HG03039 (cell line): Measurements from ENCODE around the gene SMIM22.
A peak's percentile ranks its signal among the peaks of the same experiment; 100 is the strongest.

Source experiments
- ATAC-seq: cut with Tn5 transposase; IDR thresholded peaks from one replicate; pipeline ENCODE4 v1.9.1; 2021; ENCODE audit warnings: mild to moderate bottlenecking, moderate library complexity; ENCODE audit not compliant: unreplicated experiment

SMIM22 gene

DNA sequence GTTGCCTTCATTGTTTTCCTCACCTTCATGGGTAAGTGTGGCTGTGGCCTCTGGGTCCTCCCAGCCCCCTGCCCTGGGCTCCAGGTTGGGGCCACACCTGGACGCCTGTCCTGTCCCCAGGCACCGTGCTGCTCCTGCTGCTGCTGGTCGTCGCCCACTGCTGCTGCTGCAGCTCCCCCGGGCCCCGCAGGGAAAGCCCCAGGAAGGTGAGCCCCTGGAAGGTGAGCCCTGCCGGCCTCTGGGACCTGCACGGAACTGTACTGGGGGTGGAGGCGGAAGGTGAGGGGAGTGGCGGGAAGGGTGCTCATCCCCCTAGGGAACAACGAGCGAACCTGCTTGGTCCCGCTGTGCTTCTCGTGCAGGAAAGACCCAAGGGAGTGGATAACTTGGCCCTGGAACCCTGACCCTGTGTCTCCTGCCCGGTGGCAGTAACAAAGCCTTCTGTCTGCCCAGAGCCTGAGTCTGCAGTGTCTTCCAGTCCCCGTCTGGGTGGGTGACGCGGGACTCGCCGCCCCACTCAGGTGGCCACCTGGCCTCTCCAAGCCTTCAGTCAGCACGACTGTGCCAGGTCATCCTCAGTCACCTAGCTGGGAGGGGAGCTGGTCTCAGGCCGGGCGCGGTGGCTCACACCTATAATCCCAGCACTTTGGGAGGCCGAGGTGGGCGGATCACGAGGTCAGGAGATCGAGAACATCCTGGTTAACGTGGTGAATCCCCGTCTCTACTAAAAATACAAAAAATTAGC is 831 bp downstream of the SMIM22 start:
- ATAC-seq, result no peak

DNA sequence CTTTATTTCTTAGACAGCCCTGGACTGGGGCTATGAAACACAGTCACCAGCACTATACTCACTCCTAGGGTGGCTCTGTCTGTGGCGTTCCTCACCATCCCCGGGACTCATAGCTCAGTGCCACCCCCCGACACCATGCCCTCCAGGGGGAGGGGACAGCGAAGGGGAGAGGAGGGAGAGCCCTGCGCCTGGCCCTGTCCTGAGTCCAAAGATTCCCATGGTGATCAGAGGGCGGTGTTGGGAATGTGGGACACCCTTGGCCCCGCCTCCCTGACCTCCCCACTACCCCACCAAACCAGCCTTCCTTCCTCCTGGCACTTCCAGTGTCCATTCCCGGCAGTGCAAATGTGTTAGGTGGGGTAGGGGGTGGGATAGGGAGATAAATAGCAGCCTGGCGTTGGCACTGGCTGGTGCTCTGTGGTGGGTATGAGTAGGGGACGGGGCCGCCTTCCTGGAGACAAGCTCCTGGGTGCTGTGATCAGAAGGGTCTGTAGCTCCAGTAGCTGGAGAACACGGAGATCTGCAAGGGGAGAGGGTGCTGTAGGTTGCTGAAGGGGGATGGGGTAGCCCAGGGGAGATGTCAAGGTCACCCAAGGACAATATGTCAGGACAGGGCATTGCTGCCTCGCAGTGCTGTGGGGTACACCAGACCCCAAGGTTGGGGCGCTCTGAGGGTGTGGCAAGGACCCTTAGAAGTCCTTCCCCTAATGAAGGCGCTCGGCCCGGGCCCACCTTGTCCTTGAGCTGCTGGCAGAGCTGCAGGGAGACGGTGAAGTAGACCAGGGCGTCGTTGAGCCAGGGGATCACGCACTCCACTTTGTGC is 2.0 kb downstream of the SMIM22 start:
- ATAC-seq, result no peak

DNA sequence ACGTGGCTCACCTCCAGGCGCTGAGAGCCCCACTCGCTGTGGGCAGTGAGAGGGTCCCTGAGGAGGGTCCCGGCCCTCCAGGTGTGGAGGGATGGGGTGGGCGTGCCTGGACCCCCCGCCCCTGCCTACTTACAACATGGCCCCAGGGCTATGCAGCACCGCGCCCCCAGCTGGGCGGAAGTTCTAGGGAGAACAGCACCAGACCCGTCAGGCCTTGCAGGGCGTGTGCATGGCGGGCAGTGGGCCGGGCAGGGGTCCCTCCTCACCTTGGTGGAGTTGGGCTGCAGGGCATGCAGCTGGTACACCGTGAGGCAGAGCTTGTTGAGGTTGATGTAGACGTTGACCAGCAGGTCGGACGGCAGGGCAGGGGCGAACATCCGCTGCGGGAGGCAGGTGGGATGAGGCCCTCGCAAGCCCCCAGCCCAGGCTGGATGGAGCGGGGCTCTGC is 2.7 kb downstream of the SMIM22 start:
- no peak for ATAC-seq

DNA sequence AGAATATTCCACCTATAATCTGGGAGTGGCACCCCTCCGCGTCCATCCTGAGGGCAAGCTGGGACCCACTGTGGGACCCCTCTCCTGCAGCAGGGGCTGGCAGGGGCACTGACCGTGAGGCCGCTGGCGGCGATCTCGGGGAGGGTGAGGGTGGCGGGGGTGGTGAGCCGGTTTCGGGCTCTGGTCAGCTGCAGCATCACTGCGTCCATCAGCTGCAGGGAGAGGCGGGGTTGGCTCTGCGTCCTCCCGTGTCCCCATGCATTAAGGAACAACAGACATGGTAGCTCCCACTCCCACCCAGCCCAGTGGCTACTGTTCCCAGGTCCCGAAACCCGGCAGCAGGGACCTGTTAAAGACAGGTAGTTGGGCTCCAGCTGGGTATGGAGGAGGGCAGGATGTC is 3.3 kb downstream of the SMIM22 start:
- no peak for ATAC-seq

DNA sequence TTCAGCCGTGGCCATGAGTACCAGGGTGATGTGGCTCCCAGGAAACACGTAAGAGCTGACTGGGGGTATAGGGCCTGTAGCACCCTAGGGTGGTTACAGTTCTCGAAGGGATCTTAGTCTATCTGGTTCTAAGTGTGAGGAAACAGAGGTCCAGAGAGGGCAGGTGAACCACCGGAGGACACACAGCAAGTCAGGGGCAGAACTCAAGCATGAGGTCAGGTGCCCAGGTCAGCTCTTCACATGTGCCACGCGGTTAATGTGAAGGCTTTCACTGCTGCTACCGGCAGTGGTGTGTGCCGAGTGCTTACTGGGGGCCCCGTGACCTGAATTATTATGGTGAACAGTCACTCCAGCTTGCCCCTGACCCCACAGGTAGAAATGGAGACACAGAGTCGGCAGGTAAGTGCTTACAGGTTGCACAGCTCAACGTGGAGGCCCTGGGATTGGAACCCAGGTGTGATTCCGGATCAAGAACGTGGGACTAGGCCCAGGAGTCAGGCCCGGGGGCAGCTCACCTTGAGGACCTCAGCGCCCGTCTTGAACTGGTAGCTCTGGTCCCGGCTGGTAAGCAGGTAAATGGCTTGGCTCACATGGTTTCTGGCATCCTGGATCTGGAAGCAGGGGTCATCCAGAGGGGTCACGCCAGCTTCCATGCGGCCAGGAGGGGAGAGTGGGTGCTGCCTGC is 4.1 kb downstream of the SMIM22 start:
- ATAC-seq, result no peak

DNA sequence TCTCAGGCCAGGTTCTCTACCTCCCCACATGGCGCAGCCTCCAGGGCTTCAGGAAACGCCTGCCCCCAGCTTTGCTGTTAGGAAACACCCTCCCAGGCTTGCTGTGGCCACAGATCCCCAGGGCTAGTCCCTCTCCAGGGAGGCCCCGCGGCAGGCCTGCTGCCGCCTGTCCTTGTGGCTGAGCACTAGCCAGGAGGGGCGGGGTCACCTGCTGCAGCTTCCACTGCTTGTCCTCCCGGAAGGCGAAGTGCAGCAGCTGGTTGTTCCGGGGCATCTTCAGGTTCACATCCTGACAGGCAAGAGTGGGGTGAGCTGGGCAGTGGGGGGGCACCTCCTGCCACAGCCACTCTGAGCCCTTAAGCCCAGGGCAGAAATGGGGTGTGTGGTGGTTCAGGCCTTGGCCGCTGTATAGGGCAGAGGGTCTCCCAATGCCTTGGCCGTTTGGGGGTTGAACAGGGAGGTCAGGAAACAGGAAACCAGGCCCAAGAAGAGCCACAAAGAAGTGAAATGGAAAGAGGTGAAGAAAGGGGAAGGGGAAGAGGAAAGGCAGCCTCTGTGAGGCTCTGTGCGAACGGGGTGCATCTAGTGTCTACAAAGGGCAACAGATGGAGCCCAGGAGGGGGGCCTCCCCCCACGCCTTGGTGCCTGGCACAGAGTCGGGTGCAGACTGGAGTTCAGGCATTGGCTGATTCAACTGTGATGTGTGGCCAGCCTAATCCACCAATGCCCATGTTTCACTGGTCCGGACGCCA is 5.3 kb downstream of the SMIM22 start:
- ATAC-seq, result no peak

DNA sequence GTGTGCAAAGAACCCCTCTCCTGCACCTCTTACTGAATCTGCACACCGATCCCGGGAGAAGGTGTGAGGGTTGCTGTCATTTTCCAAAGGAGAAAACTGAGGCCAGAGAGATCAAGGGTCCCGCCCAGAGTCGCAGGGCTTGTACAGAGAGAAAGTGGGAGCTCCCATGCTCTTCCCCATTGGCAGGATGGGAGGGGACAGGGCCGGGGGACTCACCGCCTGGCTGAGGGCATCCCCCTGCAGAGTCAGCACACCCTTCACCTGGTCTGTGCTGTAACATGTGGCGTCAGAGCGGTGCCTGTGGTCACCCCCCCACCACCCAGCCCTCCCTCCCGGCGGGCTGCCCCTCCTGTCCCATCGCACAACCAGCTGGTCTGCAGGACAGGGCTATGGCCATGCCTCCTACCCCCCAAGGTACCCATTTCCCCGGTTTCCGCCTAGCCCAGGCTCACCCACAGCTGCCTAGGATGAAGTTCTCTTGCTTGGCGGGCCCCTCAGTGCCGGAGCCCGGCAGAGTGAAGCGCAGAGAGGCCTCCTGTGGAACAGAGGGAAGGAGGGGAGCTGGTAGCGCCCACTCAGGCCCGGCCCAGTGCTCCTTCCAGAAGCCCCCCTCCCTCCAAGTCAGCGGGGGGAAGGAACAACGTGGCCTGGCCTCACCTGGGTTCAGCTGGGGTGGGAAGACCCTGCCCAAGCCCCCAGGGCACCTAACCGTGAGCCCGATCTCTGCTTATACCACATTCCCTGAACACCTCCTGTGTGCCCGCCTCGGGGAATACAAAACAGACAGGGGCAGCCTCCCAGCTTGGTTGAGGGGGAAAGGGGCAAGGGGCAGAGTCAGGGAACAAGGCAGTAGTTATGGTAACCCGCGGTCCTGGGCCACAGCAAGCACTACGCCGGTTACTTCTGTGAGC is 6.1 kb downstream of the SMIM22 start:
- no peak for ATAC-seq

DNA sequence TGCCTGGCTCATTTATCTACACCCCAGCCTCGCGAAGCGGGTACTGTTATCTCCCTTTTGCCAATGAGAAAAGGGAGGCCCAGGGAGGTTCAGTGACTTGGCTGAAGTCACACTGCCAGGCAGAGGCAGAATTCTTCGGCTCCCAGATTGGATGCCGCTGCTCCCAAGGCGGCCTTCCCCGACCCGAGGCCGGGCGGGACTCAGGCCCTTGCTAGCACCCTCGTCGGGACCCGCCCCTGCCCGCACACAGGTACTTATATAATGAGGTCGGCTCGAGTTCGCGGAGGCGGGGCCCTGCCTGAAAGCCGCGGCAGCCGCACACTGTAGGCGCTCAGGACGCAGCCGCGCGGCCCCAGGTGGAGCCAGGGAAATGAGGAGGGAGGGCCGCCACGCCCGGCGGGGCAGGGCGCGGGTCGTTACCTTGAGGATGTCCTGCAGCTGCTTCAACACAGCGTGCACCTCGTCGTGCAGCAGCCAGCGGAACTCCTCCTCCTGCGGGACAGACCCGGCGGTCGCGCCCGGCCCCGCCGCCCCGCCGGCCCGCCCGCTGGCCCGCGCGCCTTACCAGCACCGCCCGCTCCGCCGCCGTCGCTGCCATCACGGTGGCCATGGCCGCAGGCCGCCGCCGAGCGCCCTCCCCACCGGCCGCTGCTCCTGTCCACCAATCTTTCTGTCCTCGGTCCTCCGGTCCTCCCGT is 6.9 kb downstream of the SMIM22 start, which contains the start of gene ROGDI:
TSS of gene ROGDI (minus strand) at position 672 of the 697 bp plus-strand sequence. CDS start at position 610, 62 bp downstream.
- ATAC-seq, result peak; percentile 39

DNA sequence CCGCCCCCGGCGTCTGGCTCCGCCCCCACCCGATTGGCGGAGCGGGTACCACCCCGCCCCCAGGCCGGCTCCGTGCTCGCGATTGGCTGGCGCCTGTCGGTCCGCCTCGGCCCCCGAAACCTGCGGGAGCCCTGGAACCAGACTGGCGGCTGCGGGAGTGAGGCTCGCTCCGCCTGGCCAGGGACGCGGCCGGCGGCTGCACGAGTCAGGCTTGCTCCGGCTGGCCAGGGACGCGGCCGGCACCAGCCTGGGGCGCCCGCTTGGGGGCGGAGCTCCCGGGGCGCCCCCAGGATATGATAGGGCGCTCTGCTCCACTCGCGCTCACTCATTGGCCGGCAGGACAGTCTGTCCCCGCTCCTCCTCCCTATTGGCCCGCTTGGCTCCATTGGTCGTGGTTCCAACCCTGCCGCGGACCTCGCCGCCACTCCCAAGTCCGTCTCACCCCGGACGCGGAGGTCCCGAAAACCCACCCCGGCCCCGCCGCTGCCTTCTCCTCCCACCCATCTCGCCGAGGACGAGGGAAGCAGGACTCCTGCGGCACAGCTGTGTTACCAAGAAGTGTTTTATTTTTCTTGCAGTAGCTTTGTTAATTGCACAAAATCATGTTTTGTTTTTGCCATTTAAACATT is 7.6 kb downstream of the SMIM22 start:
- peak; percentile 89 for ATAC-seq

DNA sequence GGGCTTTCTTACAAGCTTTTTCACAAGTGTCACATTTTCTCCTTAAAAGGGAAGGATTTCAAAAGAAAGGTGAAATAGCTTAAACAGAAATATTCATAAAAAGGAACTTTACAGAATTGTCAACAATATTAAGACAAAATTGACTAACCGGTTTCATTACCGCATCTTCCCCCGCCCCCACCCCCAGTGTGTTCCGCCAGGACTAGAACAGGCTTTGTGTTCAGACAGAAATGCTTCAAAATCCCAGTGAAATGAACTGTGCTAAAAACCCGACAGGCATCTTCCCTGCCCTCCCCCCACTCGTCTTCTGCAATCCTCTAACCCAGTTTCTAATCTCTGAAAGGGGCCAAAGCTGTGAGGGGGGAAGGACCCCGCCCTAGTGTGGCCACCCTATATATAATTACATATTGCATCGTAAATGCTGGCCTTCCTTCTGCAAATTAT is 8.3 kb downstream of the SMIM22 start:
- ATAC-seq, result no peak

DNA sequence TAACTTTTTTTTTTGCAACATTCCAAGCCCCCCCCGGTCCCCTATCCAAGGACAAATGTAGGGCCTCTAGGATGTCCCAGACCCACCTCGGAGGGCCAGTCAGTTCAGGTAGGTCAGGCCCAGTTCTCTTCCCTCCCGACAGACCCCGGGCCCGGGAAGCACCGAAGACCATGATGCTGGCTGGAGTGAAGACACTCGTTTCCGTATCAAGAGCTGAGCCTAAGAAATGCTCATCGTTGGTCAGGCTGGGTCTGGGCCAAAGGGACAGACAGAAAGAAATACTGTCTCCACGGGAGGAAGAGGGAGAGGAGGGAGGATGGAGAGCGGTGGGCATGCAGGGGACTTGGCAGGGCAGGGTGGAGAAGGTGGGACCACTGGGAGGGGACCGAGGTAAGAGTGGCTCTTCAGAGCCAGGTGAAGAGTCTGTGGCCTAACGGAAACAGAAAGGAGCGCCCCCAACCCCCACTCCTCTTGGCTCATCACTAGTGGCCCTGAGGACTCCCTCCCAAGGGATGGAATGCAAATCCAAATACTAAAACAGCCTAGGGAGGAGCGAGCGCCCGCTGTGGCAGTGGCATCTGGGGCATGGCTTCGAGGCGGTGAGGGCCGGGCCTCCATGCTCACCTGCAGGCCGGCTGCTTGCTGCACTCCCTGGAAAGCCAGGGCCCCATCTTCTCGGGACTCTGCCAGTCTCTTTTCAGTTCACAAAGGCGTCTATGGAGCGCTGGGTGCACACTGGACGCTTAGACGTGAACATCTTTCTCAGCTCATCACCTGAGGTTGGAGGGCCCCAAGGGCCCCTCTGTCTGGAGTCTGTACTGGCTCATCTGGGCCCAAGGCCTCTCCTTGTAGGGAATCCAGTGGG is 9.0 kb downstream of the SMIM22 start:
- ATAC-seq, result no peak

DNA sequence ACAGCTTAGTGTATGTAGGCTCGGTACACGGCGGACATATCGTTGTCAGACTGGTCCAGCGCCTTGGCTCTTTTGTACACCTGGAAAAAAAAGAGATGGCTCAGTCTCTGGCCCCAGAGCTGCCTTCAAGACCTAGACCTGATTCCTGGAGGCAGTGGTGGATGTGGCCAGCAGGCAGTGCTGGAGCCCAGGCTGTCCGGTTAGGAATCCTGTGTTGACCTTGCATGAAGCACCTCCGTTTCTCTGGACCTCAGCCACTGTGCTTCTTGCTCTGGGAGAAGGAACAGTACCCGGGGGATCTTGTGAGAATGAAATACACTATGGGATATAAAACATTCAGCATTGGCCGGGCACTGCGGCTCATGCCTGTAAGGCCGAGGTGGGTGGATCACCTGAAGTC is 10.1 kb downstream of the SMIM22 start:
- ATAC-seq, result no peak

DNA sequence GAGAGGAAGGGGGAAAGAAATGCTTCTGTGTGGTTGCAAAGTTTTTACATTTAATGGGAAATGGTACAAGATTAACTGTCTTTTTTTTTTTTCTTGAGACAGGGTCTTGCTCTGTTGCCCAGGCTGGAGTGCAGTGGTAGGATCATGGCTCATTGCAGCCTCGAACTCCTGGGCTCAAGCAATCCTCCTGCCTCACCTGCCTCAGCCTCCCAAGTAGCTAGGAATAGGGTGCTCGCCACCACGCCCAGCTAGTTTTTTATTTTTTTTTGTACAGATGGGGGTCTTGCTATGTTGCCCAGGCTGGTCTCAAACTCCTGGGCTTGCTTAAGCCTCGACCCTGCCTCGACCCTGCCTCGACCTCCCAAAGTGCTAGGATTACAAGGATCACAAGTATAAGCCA is 11.1 kb downstream of the SMIM22 start:
- no peak for ATAC-seq

DNA sequence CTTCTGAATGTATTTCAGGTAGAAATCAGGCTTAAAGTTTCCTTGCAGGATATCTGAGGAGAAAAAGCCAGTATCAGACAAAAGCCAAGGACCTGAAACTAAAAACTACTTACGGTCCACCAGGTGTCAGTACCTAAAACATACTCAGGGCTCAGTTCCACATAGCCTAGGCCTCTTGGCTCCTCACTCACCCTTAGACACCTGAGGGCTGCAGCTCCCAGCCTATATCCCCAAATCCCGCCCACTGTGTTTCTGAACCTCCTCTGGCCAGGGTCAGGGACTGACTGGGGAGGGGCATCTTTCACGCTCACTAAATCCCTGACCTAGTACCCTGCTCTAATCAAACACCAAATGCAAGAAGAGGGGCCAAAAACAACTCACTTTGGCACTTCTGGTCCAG is 16.1 kb downstream of the SMIM22 start:
- ATAC-seq, result no peak

DNA sequence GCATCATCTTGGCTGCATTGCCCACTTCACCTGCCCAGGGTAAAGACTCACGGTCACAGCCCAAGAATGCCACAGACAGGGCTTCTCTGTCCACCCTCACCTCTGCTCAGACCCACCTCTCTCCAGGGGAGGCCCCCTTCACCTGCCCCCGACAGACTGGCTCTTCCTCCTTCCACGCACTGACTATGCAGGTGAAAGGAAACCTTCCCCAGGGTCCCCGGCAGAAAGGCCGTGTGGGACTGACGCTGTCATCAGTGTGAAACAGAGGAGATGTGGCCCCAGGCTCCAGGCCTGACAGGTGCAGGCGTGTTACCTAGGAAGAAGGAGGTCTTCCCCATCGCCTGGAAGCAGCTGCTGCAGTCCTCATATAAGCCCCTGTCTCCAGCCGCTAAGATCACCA is 16.6 kb downstream of the SMIM22 start:
- ATAC-seq, result no peak

DNA sequence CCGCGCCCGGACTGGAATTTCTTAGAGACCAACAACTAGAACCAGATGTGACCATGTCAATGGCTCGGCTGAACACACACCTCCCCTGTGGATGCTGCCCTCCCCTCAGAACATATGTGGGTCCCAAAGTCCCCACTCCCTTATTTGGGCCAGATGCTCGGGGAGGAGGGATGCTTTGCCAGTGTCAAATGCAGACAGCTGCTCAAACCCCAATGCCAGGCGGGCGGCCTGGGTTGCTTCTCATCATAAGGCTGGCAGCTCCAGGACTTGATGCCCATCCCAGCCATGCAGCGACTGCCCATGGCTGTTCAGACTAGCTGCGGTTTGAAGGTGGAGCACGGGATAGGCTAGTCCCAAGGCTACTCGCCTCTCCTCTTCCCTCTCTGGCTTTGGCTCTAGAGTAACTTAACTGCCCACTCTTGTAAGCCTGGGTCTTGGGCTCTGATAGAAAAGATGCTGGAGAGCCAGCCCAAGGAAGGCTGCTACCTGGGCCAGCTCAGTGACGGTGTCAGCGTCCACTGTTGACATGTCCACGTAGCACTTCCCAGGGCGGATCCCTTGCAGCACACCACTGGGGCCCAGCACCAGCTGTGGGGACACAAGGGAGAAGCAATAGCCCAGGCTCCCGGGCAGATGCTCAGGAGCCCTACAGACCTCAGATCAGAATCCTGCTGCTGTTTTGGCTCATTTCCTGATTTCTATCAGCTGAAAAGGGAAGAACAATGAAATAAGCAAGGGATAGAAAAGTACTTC is 18.3 kb downstream of the SMIM22 start:
- no peak for ATAC-seq

DNA sequence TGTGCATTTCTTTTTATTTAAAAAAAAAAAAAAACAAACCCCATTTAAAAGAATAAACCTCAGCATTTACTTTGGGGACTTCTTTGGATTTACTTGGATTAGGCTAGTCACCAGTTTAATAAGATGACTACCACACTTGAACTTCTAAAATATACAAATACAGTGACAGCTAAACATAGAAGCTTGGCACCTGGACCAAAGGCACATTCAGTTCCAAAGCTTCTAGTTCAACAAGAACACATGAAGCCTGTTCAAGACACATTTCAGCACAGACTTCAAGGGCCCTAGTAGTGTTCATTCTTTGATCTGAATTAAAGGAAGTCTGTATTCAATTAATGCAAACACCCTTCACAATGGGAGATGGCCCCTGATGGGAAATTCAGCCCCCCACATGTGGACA is 18.9 kb downstream of the SMIM22 start:
- no peak for ATAC-seq
